Subcutaneous adipose tissue (tissue), 4 donors: Measurements from ENCODE around the gene MGMT. TPM values are rescaled to one million over a fixed set of nuclear protein-coding genes. Genes with fewer than 3 reads are reported as not detected.

Experiments
- CTCF ChIP-seq: fragments of 450-650 bp; IDR thresholded peaks from one replicate; pipeline ENCODE4 v1.5.1; 2016; ENCODE audit warnings: low read depth, mild to moderate bottlenecking, control low read depth, antibody characterized with exemption, moderate library complexity
- total RNA-seq, 4 donors: library from RNA; depleted of rRNA; stranded (reverse); fragments of >200 nt; gene quantifications; one replicate each; pipeline ENCODE4 v1.1.0, GENCODE V29; 2016

MGMT gene
- total RNA-seq, 4 donors from 2014 or later = 27.5 to 74.8 (median 42.2) TPM

- TF ChIP-seq CTCF = no peak
Measured at GRCh38 chr10:129506101-129506797, 39.2 kb downstream of the MGMT start.

- no peak for TF ChIP-seq CTCF
Measured at GRCh38 chr10:129507216-129507889, 40.3 kb downstream of the MGMT start.

GRCh38 chr10:129509155-129509554, 42.1 kb downstream of the MGMT start:
- TF ChIP-seq CTCF = no peak

DNA sequence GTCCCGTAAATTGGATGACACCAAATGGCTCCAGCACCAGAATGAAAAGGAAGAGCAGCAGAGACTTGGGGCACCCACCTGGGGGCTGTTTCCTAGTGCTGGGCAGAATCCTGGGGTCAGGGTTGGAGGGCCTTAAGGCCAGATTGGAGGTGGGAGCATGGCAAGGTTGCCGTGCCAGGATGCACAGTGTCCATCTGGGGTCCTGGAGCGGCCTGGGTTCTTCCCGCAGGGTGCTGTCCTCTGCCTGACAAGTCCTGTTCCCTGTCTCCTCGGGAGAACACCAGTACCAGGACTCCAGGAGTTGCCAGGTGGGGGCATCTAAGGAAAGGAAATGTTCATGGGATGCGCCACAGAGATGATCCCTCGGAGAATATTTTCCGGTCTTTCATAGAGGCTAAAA, 42.8 kb downstream of the MGMT start:
- TF ChIP-seq CTCF = no peak

DNA sequence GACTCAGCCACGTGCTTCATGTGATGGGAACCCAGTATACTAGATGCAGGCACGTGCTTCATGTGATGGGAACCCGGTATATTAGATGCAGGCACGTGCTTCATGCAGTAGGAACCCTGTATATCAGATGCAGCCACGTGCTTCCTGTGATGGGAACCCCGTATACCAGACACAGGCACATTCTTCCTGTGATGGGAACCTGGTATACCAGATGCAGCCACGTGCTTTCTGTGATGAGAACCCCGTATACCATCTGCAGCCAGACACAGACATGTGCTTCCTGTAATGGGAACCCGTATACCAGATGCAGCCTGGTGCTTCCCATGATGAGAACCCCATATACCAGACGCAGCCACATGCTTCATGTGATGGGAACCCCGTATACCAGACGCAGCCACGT, 44.0 kb downstream of the MGMT start:
- no peak for TF ChIP-seq CTCF

- TF ChIP-seq CTCF = no peak
Measured at GRCh38 chr10:129511758-129512157, 44.7 kb downstream of the MGMT start.

DNA sequence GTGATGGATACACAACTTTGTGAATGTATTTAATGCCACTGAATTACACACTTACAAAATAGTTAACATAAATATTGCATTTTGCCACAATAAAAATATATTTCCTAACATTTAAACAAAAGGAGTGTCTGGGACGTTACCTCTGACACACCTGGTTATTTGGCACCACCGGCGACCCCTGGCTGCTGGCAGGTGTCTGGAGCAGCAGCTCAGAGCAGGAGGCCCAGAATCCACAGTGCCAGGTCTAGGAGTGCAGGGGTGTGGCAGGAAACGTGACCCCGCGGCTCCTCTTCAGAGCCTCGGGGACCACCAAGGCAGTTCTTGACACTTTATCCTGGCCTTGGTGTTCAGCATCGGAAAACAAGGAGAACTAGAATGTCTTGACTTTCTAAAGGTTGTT, 46.3 kb downstream of the MGMT start:
- TF ChIP-seq CTCF = no peak
